Measurements from ENCODE around the gene SMIM45.

Gene SMIM45

DNA sequence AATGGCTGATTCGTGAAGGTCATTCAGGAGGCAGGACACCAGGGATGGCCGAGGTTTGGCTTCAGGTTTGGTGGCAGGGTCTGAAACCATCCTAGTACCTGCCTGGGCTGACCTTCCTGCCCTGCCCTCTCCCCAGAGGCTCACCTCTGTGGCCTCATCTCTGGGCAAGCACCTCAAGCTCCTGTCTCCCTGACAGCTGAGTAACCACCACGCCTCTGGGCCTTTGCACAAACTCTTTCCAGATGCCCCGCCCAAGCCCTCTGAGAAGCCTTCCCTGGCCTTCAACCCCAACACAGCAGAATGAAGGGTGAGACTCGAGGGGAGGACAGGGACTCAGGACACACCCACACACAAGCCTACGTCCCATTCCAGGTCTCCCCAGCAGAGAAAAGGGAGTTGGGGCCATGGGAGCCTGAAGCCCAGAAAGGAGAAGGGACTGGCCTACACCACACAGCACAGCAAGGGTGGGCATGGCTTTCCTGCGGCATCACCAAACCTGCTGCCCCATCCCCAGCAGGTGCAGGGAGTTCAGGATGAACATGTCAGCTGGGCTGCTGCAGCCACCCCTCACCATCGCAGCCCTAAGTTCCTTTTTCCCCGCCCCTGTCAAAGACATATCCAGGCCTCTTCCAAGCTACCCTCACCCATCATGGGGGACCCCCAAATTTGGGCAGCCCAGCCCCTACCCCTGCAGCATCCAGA is 39.5 kb upstream of the SMIM45 start:
- Histone ChIP-seq H3K9ac (ENCODE audit: low read length) (no peak overlapping the region), H3K36me3 (ENCODE audit: low read depth, low read length) (no peaks in the 10 kb centered on the region), H2AFZ (ENCODE audit: low read length) (no peak overlapping the region), H3K9me2 (replicated peaks; ENCODE audit: low read length) (no peaks in the 10 kb centered on the region), H3K4me3 (ENCODE audit: low read length) (no peak overlapping the region), H4K20me1 (ENCODE audit: low read length) (no peaks in the 10 kb centered on the region), H3K27ac (ENCODE audit: low read length) (no peak overlapping the region), H3K4me1 (ENCODE audit: insufficient read depth, low read length) (no peaks in the 10 kb centered on the region), H3K9me3 (ENCODE audit: low read length) (no peaks in the 10 kb centered on the region), H3K4me2 (ENCODE audit: low read length) (no peak overlapping the region), H3K79me2 (ENCODE audit: low read length) (no peaks in the 10 kb centered on the region), H3F3A (ENCODE audit: low read length, unreplicated experiment) (no peaks in the 10 kb centered on the region), H3K27me3 (ENCODE audit: low read length) (0 out of 2 replicates have a peak, but pooled peaks cover 6% of the 10 kb centered on the region)
- intact Hi-C loops (cut with micrococcal nuclease), result no loop called here
- DNase-seq (no peak), ATAC-seq (no peak)
- TF ChIP-seq EZH2phosphoT487 (IDR thresholded peaks at IDR 0.05; ENCODE audit: borderline replicate concordance, low read length) (no peak), EZH2 (IDR thresholded peaks at IDR 0.05; ENCODE audit: low read length, unreplicated experiment) (no peak)
- TF ChIP-seq, protein P1, sequence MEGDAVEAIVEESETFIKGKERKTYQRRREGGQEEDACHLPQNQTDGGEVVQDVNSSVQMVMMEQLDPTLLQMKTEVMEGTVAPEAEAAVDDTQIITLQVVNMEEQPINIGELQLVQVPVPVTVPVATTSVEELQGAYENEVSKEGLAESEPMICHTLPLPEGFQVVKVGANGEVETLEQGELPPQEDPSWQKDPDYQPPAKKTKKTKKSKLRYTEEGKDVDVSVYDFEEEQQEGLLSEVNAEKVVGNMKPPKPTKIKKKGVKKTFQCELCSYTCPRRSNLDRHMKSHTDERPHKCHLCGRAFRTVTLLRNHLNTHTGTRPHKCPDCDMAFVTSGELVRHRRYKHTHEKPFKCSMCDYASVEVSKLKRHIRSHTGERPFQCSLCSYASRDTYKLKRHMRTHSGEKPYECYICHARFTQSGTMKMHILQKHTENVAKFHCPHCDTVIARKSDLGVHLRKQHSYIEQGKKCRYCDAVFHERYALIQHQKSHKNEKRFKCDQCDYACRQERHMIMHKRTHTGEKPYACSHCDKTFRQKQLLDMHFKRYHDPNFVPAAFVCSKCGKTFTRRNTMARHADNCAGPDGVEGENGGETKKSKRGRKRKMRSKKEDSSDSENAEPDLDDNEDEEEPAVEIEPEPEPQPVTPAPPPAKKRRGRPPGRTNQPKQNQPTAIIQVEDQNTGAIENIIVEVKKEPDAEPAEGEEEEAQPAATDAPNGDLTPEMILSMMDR (conservative IDR thresholded peaks at IDR 0.05; ENCODE audit: low read depth, low read length), result no peak
- no TSS peak for BruUV-seq (replicated peaks)
- ChIA-PET CTCF (no interaction called here), POLR2A (ENCODE audit: unreplicated experiment) (no interaction called here)

GRCh38 chr22:41913040-41913719 is 38.8 kb upstream of the SMIM45 start:
- H3K27ac ChIP-seq (ENCODE audit: low read length), result no peak overlapping the region
- H3K9me2 ChIP-seq (replicated peaks; ENCODE audit: low read length), result no peaks in the 10 kb centered on the region
- H2AFZ ChIP-seq (ENCODE audit: low read length), result no peak overlapping the region
- no peaks in the 10 kb centered on the region for H3K9me3 ChIP-seq (ENCODE audit: low read length)
- H3K4me3 ChIP-seq (ENCODE audit: low read length), result no peak overlapping the region
- H3K79me2 ChIP-seq (ENCODE audit: low read length), result no peaks in the 10 kb centered on the region
- no peak overlapping the region for H3K4me2 ChIP-seq (ENCODE audit: low read length)
- intact Hi-C loops (cut with micrococcal nuclease), result no loop called here
- 0 out of 2 replicates have a peak, but pooled peaks cover 6% of the 10 kb centered on the region for H3K27me3 ChIP-seq (ENCODE audit: low read length)
- H3K9ac ChIP-seq (ENCODE audit: low read length), result no peak overlapping the region
- no peaks in the 10 kb centered on the region for H4K20me1 ChIP-seq (ENCODE audit: low read length)
- ATAC-seq, result no peak
- TF ChIP-seq EZH2 (IDR thresholded peaks at IDR 0.05; ENCODE audit: low read length, unreplicated experiment) (no peak), EZH2phosphoT487 (IDR thresholded peaks at IDR 0.05; ENCODE audit: borderline replicate concordance, low read length) (no peak)
- peaks cover 4% of the 10 kb centered on the region for H3K4me1 ChIP-seq (ENCODE audit: insufficient read depth, low read length)
- H3F3A ChIP-seq (ENCODE audit: low read length, unreplicated experiment), result no peaks in the 10 kb centered on the region
- CTCF ChIA-PET, result no interaction called here
- no peak for DNase-seq
- no peaks in the 10 kb centered on the region for H3K36me3 ChIP-seq (ENCODE audit: low read depth, low read length)
- POLR2A ChIA-PET (ENCODE audit: unreplicated experiment), result no interaction called here
- no TSS peak for BruUV-seq (replicated peaks)

DNA sequence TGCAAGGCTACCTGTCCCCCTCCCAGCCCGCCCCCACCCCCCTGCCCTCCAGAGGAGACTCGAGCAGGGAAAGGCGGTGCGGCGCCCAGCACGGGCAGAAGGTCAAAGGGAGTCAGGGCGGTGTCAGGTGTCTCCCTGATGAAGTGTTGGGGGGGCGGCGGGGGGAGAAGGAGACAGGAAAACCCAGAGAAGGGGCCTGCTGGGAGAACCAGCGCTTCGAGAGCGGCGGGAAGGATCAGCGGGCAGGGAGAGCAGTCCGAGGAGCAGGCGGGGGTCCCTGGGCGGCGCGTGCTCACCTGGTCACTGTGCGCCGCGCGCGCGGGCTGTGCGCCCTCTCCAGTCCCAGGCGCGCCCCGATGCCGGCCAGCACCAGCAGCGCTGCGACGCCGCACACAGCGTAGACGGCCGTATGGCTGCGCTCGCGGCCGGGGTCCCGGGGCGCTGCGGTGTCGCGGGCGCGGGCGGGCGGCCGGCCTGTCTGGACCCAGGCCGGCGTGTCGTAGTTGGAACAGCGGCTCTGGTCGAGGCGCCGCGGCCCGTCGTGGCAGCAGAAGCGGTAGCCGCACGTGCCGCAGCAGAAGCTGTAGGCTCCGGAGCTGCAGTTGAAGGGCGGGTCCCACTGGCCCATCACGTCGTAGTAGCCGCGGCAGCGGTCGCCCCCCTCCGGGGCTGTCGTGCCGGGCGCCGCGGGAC is 38.0 kb upstream of the SMIM45 start:
- no peaks in the 10 kb centered on the region for H3K9me3 ChIP-seq (ENCODE audit: low read length)
- no peaks in the 10 kb centered on the region for H3F3A ChIP-seq (ENCODE audit: low read length, unreplicated experiment)
- H3K27me3 ChIP-seq (ENCODE audit: low read length), result 0 out of 2 replicates have a peak, but pooled peaks cover 6% of the 10 kb centered on the region
- peaks cover 6% of the 10 kb centered on the region for H3K4me1 ChIP-seq (ENCODE audit: insufficient read depth, low read length)
- no peaks in the 10 kb centered on the region for H4K20me1 ChIP-seq (ENCODE audit: low read length)
- H3K79me2 ChIP-seq (ENCODE audit: low read length), result no peaks in the 10 kb centered on the region
- no peaks in the 10 kb centered on the region for H3K9me2 ChIP-seq (replicated peaks; ENCODE audit: low read length)
- no peak overlapping the region for H2AFZ ChIP-seq (ENCODE audit: low read length)
- no peak overlapping the region for H3K4me2 ChIP-seq (ENCODE audit: low read length)
- POLR2A ChIA-PET (ENCODE audit: unreplicated experiment), result no interaction called here
- no peak overlapping the region for H3K27ac ChIP-seq (ENCODE audit: low read length)
- no peak overlapping the region for H3K9ac ChIP-seq (ENCODE audit: low read length)
- intact Hi-C loops (cut with micrococcal nuclease), result no loop called here
- H3K4me3 ChIP-seq (ENCODE audit: low read length), result no peak overlapping the region
- ATAC-seq (no peak), DNase-seq (no peak)
- TF ChIP-seq, protein P1 (conservative IDR thresholded peaks at IDR 0.05; ENCODE audit: low read depth, low read length), result no peak
- TF ChIP-seq EZH2 (IDR thresholded peaks at IDR 0.05; ENCODE audit: low read length, unreplicated experiment) (no peak), EZH2phosphoT487 (IDR thresholded peaks at IDR 0.05; ENCODE audit: borderline replicate concordance, low read length) (no peak)
- CTCF ChIA-PET, result no interaction called here
- H3K36me3 ChIP-seq (ENCODE audit: low read depth, low read length), result no peaks in the 10 kb centered on the region
- no TSS peak for BruUV-seq (replicated peaks)

Measured in PC-3 (cell line).